Prostate gland (tissue), 2 donors: ENCODE data around the gene S100A1. TPM values are rescaled to one million over a fixed set of nuclear protein-coding genes. Genes with fewer than 3 reads are reported as not detected.

ENCODE experiments used
- DNase-seq: peaks from one replicate; pipeline ENCODE4 v3.0.0-alpha.2; 2019; ENCODE audit warnings: low spot score
- H3K27ac ChIP-seq, 2 donors: fragments of 200-600 bp; sonication (generic); 2 replicates each; pipeline ENCODE4 v1.5.1; 2017 to 2019
- H3K27me3 ChIP-seq: fragments of 200-600 bp; sonication (generic); replicated peaks from 2 replicates; pipeline ENCODE4 v1.5.1; 2019; ENCODE audit not compliant: insufficient read depth
- H3K36me3 ChIP-seq, 2 donors: fragments of 200-600 bp; sonication (generic); 1 replicate in 1 of 2; 2 replicates in 1 of 2; pipeline versions ENCODE4 v1.5.1 to v1.8.1; 2017 to 2019
- H3K4me1 ChIP-seq: fragments of 200-600 bp; sonication (generic); replicated peaks from 2 replicates; pipeline ENCODE4 v1.5.1; 2019
- H3K4me3 ChIP-seq, 2 donors: fragments of 200-600 bp; sonication (generic); 2 replicates each; pipeline ENCODE4 v1.5.1; 2017 to 2019
- H3K9me3 ChIP-seq: fragments of 200-600 bp; sonication (generic); 2 replicates; pipeline ENCODE4 v1.5.1; 2017
- CTCF ChIP-seq, 4 experiments: fragments of 200-600 bp in 2 of 4; fragments of 450-650 bp in 2 of 4; sonication (generic) in 2 of 4; IDR thresholded peaks; 1 replicate in 3 of 4; 2 replicates in 1 of 4; pipeline ENCODE4 v1.5.1; 2016 to 2019; ENCODE audit warnings: antibody characterized with exemption in 4 of 4, mild to moderate bottlenecking in 2 of 4, moderate library complexity in 2 of 4
- POLR2A ChIP-seq: fragments of 450-650 bp; IDR thresholded peaks from one replicate; pipeline ENCODE4 v1.6.1; 2016; ENCODE audit warnings: antibody characterized with exemption, mild to moderate bottlenecking
- POLR2AphosphoS5 ChIP-seq: sonication (generic); formaldehyde crosslinking; IDR thresholded peaks from one replicate; pipeline ENCODE4 v1.6.1; 2017; ENCODE audit warnings: antibody characterized with exemption
- WGBS: methylation state at CpG from one replicate; pipeline ENCODE4 v1.1.5; 2018; 5-methylcytosine and 5-hydroxymethylcytosine counted together
- intact Hi-C: fragments of 100-400 bp; cut with DNase I; formaldehyde crosslinking; loops from one replicate; pipeline ENCODE4 v1.14.2; 2022
- total RNA-seq, 2 donors: library from RNA; depleted of rRNA; stranded (reverse); fragments of >200 nt; gene quantifications; one replicate each; pipeline ENCODE4 v1.1.0, GENCODE V29; 2016

Gene S100A1
- total RNA-seq, 2 donors from 2014 or later = 9.1 to 10.7 TPM

DNA sequence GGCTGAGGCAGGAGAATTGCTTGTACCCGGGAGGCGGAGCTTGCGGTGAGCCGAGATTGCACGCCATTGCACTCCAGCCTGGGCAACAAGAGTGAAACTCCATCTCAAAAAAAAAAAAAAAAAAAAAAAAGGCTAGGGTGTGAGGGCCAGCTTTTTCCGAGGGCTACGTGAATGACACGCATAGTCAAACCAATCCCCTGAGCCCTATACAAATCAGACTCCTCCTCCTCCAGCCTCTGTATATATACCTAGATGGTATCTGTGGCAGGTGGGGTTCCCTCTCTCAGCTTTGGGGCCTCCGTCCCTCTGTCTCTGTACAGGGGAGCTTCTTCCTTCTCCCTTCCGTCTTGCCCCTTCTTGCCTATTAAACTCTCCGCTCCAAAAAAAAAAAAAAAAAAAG is 22.0 kb upstream of the S100A1 start:
- Histone ChIP-seq H3K4me3 (no peak overlapping the region), H3K4me1 (peaks cover 4% of the 10 kb centered on the region), H3K27ac (no peak overlapping the region), H3K27me3 (no peaks in the 10 kb centered on the region), H3K9me3 (no peaks in the 10 kb centered on the region), H3K36me3 (peaks cover 0 to 7% of the 10 kb centered on the region in 2 donors)
- TF ChIP-seq CTCF (IDR thresholded peaks at IDR 0.05) (no peak), POLR2A (no peak), POLR2AphosphoS5 (no peak)
- intact Hi-C loops = no loop called here
- DNase-seq = no peak
- 92% methylated on average over 11 of the region's 11 CpGs for WGBS

- Histone ChIP-seq H3K4me1 (peaks cover 4% of the 10 kb centered on the region), H3K36me3 (peaks cover 0 to 7% of the 10 kb centered on the region in 2 donors), H3K4me3 (no peak overlapping the region), H3K27ac (no peak overlapping the region), H3K27me3 (no peaks in the 10 kb centered on the region), H3K9me3 (no peaks in the 10 kb centered on the region)
- DNase-seq = no peak
- TF ChIP-seq POLR2AphosphoS5 = no peak
- no peak for TF ChIP-seq CTCF (IDR thresholded peaks at IDR 0.05)
- no peak for TF ChIP-seq POLR2A
- intact Hi-C loops = no loop called here
- 93% methylated on average over 8 of the region's 8 CpGs for WGBS
Measured at GRCh38 chr1:153607381-153607780, 20.9 kb upstream of the S100A1 start.

DNA sequence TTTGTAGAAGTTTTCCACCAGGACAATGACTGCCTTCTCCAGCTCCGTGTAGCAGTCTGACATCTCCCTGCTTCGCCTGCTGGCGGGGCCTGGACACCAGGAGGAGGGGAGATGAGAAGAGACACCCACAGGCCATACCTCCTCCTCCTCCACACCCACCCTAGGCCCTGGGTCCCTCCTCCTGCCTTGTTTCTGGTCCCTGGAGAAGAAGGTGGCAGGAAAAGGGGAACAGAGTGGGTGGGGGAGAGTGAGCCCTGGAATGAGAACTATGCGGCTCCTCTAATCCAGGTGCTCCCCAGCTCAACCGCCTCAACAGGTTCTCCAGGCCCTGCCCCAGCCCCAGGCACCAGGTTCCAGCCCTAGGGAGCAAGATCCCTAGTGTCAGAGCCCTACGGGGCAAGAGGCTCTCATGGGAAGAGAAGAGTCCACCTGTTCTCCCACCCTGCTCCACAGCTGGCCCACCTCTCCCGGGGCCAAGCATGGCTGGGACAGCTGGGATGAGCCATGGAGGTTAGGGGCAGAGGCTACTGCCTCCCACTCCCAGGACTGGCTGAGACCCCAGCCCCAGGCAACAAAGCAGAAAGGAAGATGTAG is 20.0 kb upstream of the S100A1 start:
- DNase-seq = no peak
- no peaks in the 10 kb centered on the region for H3K27me3 ChIP-seq
- H3K36me3 ChIP-seq = peaks cover 0 to 7% of the 10 kb centered on the region in 2 donors
- H3K4me1 ChIP-seq = peaks cover 4% of the 10 kb centered on the region
- intact Hi-C loops = no loop called here
- H3K27ac ChIP-seq = peak overlapping the region; percentile 75 to 77
- H3K4me3 ChIP-seq = peak overlapping the region in 1 of 2 donors; percentile 13
- 54% methylated on average over 7 of the region's 7 CpGs for WGBS
- no peaks in the 10 kb centered on the region for H3K9me3 ChIP-seq
- TF ChIP-seq CTCF (IDR thresholded peaks at IDR 0.05) (no peak), POLR2A (no peak), POLR2AphosphoS5 (no peak)

DNA sequence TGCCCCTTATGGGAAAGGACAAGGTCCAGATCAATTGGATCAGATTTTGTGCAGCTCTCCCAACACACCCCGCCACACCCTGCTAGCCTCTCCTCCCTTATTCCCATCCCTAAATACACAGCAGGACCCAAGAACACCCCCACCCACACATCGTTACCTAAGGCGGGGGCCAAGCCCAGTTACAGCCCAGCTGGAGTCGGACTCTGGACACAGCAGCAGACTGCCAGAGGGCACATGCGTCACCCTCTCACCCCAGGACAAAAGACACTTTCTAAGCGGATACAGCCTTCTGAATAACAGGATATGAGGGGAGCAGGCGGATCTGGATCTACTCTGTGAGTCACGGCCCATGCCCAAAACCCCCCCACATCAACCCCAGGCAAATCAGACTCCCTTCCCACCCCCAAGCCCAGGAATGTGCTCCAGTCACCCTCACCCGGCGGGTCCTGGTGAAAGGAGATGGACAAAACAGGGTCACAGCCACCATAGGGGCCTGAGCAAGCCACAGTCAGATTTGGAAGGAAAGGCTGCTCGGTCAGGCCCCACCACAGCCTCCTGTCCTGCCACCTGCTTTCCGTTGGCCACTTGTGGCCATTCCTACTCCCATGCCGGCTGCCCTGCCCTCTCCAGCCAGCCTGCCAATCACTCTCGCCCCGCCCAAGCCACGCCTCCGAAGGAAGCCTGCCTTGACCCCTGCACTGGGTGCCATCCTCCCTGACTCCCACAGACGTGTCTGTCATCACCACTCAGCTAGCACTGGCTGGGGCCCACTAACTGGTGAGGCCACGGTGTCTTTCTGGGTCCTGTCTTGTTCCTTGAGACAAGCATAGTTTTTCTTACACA is 19.3 kb upstream of the S100A1 start:
- peaks cover 0 to 7% of the 10 kb centered on the region in 2 donors for H3K36me3 ChIP-seq
- H3K27ac ChIP-seq = peak overlapping the region; percentile 75 to 77
- 35% methylated on average over 19 of the region's 19 CpGs for WGBS
- no peaks in the 10 kb centered on the region for H3K27me3 ChIP-seq
- DNase-seq = no peak
- peak overlapping the region in 1 of 2 donors; percentile 13 for H3K4me3 ChIP-seq
- TF ChIP-seq CTCF (IDR thresholded peaks at IDR 0.05) = peak in 1 of 4 experiments; percentile 15
- TF ChIP-seq POLR2A = no peak
- TF ChIP-seq POLR2AphosphoS5 = peak; percentile 50
- intact Hi-C loops = no loop called here
- peaks cover 4% of the 10 kb centered on the region for H3K4me1 ChIP-seq
- H3K9me3 ChIP-seq = no peaks in the 10 kb centered on the region

- Histone ChIP-seq H3K4me1 (peaks cover 4% of the 10 kb centered on the region), H3K27me3 (no peaks in the 10 kb centered on the region), H3K4me3 (no peak overlapping the region), H3K36me3 (peaks cover 0 to 7% of the 10 kb centered on the region in 2 donors), H3K27ac (peak overlapping the region; percentile 75 to 77), H3K9me3 (no peaks in the 10 kb centered on the region)
- TF ChIP-seq CTCF (IDR thresholded peaks at IDR 0.05) (no peak), POLR2A (no peak), POLR2AphosphoS5 (no peak)
- DNase-seq = no peak
- intact Hi-C loops = no loop called here
- 38% methylated on average over 6 of the region's 6 CpGs for WGBS
Measured at GRCh38 chr1:153609585-153609907, 18.7 kb upstream of the S100A1 start.
